Activated CD4-positive, alpha-beta T cell treated with anti-CD3 and anti-CD28 coated beads, Interleukin-2, Interleukin-6, amounts not matched to agents 100 ng/mL and 50 ng/mL, durations not matched to agents 16 hours and 8 hours (primary cell): ENCODE measurements around the gene H2BK1.

Experiments
- DNase-seq: peaks from one replicate; pipeline ENCODE4 v3.0.0-alpha.2; 2020

Gene H2BK1

DNA sequence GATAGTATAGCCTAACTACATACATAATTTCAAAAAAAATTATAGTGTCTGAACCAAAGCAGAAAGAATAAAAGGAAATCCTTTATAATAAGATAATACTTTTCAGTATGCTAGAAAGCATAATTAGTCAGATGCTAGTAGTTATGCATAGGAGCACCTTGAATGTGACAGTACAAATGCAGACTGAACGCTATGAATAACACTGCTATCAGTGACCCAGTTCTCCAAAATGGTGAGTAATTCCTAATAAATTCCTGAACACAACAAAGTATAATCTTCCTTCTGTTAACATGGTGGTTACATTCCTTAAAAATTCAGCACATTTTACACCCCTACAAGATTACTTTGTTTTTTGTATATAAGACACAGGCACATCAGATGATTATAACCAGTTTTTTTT, 20.8 kb upstream of the H2BK1 start:
- DNase-seq, result no peak

GRCh38 chr7:151229249-151229648, 19.0 kb upstream of the H2BK1 start:
- no peak for DNase-seq

- DNase-seq, result no peak
These were observed 18.0 kb upstream of the H2BK1 start for GRCh38 chr7:151228024-151228866.

GRCh38 chr7:151226875-151227782, 16.8 kb upstream of the H2BK1 start, which contains the start of gene ABCF2:
TSS of gene ABCF2 (minus strand) at chr7:151227205. CDS start at chr7:151226458, 747 bp downstream.
- peak; percentile 99 for DNase-seq

DNA sequence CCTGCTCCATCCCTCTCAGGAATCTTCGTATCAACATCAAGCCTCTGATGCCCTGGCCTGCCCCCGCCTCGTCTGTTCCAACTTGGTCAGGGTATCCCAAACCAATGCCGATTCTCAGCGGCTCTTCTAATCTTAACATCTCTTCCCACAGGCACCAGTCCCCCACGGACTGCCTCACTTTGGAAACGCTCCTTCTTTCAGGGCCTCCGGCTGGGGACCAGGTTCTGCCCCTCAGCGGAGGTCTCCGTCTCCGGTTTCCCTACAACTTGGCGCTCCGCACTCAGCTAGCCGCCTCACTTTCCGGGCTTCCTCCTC, 16.2 kb upstream of the H2BK1 start:
- no peak for DNase-seq

GRCh38 chr7:151225948-151226510, 15.7 kb upstream of the H2BK1 start:
- DNase-seq, result no peak

DNA sequence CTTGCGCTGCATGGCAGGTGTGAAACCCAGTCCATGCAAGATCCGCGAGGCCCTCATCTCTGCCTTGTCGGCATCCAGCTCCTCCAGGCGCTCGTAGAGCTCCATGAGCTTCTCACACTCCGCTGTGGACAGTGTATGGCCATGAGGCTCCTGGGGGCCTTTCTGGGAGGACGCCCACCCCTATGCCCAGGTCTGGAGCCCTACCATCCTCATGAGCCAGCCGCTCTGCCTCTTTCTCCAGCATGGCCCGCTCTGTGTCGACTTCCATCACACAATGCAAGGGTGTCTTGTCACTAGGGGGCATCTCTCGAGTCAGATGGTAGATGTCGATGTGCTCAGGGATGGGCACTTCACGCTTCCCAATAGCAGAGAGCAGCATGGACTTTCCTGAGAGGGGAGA, 13.4 kb upstream of the H2BK1 start:
- DNase-seq, result no peak

DNA sequence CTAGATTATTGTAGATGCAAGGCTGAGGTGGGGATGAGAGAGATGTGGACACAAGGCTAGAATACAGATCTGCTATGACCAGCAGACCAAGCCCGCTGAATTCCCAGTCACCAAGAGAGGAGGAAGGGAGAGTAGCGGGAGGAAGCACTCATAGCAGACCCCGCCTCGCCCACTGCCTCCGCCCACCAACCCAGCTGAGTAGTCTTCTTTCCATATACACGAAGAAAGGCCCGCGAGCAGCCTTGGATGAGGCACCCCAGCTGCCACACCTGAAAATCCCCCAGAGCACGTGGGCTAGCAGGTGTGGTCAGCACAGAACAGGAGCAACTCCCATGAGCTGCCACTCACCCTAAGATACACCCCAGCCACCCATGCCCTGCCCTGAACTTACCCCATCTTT, 7.9 kb upstream of the H2BK1 start:
- DNase-seq, result no peak

DNA sequence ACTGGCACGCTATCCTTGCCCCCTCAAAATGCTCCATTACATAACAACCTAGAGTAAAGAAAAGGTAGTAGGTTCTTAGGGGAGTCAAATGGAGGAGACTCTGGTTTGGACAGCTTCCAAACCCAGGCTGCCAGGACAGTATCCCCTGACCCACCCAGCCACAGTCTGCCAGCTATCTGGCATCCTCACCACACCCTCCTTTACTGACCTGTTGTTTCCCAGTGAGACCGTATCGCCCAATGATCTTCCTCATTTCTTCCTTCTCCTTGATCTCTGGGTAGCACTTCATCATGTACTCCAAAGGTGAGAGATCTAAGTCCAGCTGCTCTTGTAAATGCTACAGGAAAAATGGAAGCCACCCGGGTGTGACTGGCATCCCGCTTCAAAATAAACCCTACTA, 5.1 kb upstream of the H2BK1 start:
- DNase-seq, result no peak

DNA sequence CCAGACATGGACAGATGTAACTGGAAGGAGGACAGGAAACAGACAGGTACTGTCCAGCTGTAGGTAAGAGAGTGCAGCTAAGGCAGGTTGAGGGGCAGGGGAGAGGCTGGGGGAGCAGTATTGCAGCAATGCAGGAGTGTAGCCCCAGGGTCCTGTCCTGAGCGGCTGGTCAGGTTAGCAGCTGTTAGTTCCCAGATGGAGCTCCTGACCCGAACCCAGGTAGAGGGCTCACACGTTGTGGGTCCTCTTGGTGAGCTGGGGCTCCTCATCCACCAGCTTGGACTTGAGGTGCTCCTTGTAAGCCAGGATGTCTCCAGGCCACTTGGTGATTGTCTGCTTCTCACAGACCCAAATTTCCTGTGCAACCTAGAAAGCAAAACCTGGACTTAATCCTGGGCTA, 3.5 kb upstream of the H2BK1 start:
- no peak for DNase-seq

DNA sequence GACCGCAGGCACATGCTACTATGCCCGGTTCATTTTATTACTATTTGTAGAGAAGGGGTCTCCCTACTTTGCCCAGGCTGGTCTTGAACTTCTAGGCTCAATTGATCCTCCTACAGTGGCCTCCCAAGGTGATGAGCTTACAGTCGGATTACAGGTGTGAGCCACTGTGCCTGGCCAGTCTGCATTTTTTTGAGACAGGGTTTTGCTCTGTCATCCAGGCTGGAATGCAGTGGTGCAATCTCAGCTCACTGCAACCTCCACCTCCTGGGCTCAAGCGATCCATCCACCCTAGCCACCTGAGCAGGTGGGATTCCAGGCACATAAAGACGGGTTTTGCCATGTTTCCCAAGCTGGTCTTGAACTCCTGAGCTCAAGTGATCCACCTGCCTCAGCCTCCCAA, 2.3 kb upstream of the H2BK1 start:
- DNase-seq, result no peak

DNA sequence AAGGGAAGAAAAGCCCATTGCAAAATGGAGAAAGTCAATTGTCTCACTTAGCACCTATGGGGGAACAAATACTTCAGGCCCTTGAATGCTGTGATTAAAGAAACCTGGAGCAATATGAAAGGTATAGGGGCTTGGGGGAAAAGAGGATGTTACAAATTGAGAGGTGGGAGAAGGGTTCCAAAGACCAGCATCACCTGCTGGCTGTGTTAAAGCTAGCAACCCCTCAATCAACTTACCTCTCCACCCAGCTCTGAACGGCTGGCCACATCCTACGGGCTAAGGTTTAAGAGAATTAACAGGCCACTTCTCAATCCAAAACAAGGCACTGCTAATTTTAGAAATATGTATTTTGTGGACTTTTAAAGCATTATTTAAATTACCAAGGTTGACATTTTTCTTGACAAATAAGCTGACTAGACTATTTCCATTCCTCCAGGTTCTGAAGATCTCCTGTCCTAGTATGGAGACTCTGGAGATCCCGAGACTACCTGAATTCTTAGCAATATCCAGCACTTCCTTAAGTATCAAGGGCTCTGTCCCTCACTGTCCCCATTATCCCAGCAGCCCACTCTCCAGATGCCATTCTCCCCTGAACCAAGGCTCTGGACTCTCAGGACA, 976 bp upstream of the H2BK1 start:
- DNase-seq, result no peak

- no peak for DNase-seq
These were observed 700 bp downstream of the H2BK1 start for GRCh38 chr7:151209588-151209987.

GRCh38 chr7:151208253-151208862, 1.9 kb downstream of the H2BK1 start:
- no peak for DNase-seq

GRCh38 chr7:151207804-151208203, 2.5 kb downstream of the H2BK1 start:
- no peak for DNase-seq

GRCh38 chr7:151207315-151207714, 3.0 kb downstream of the H2BK1 start:
- no peak for DNase-seq

DNA sequence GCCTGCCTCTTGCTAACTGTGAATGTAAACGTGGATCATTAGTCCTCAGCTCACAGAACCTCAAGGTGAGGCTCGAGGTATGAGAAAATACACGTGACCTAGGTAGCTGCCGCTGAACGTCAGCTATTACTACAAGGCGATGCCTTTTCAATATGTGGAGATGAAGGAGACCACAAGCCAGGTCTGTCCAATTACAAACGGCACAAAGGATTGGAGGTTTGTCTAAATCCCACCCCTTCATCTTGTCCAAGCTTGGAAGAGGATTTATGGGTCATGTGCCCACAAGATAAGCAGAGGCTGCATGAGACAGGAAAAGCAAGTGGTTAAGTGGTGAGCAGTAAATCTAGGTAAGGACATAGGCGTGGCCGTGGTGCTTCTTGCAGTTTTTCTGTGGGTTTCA, 3.4 kb downstream of the H2BK1 start:
- peak; percentile 22 for DNase-seq

- no peak for DNase-seq
These were observed 4.6 kb downstream of the H2BK1 start for GRCh38 chr7:151205730-151206129.

DNA sequence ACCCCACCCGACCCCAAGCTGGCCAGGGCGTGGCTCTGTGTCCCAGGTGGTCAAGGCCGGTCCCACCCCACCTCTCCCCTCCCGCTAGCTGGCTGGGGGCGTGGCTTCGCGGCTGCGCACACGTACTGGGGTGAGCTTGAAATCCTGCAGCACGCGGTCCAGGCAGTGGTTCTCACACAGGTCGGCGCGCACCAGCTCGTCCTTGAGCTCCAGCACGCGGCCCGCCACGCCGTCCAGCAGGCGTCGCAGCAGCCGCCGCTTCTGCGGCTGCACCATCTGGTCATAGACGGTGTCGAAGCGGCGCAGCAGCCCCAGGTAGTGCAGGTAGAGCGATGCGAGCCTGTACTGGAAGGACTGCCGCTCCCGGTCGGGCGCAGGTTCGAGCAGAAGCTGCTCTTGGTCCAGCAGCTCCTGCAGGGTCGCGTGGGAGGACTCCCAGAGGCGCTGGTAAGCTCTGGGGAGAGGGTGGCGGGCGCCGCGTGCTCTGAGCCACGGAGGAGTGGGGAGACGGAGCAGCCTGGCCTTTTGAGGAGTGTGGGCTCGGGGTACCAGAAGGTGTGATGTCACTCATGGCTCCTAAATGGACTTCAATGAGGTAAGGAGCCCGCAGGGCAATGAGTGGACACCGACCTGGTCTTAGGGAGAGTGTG, 5.8 kb downstream of the H2BK1 start:
- DNase-seq, result no peak

DNA sequence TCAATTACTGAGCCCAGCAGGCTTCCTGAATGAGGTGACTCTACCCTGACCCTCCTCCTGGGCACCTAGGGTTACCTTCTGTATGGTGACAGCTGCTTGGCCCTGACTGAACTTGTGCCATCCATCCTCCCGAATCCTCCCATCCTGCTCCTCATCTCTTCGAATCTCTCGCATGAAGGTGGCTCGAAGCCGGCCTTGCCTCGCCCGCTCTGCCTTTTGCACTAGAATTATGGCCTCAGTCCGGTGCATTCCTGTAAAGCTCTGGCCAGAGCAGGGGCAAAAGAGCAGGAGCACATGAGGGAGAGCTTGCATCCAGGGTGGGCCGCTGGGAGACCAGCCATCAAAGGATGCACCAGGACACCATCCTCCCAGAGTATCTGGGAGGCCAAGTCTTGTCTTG, 7.5 kb downstream of the H2BK1 start:
- DNase-seq, result no peak

DNA sequence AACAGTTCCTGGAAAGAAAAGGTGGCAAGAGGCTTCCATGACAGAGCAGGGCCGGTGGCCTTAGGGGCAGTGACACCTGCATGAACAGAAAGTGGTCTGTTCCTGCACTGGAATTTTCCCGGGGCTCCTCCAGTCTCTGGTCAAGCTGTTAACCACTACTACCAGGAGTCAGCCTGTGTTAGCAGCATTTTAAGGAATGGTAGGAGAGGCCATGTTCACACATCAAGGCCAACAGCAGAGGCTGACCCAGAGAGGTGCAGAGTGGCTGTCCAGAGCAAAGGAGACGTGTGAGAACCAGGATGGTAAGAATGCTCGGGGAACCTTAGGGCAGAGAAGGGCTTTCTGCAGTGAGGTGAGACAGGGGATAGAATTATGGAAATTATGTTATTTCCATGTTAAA, 8.5 kb downstream of the H2BK1 start:
- no peak for DNase-seq

DNA sequence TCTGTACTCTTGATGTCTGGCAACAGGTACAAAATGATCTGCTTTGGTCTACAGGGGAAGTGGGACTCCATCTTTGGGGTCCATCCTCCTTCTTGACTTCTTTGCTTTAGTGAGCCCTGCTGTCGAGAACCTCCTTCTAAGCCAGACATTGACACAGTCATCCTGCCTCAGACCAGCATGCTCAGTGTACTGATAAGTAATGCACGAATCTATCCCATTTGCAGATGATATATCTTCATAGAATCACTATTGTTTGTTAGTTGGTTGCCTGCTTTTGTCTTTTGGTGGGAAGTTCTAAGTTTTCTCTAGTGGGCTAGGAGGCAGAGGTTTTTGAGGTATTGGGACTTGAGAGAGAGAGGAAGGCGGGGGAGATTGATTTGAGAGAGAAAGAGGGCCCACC, 8.9 kb downstream of the H2BK1 start:
- DNase-seq, result no peak
